Measurements from ENCODE around the gene NMRK2. TPM values are rescaled to one million over a fixed set of nuclear protein-coding genes. Genes with fewer than 3 reads are reported as not detected.

NMRK2 gene
- total and polyA plus RNA-seq, 2 of the 13 experiments (the other 11 are each of a cell fraction or from before 2014, with no cell fraction given) = not detected

- TF ChIP-seq PAXIP1 (CRISPR knock-in tag; conservative IDR thresholded peaks at IDR 0.05) = no peak
- TF ChIP-seq KLF16 (CRISPR knock-in tag; IDR thresholded peaks at IDR 0.05) = peak in 1 of 2 experiments; percentile 55; a peak in 1 of 4 replicates
- TF ChIP-seq ZNF720 (CRISPR knock-in tag; IDR thresholded peaks at IDR 0.05) = no peak
- TF ChIP-seq ZSCAN22 (CRISPR knock-in tag; IDR thresholded peaks at IDR 0.05) = no peak
- TF ChIP-seq PHF8 (CRISPR knock-in tag; IDR thresholded peaks at IDR 0.05) = peak; percentile 80
- TF ChIP-seq BORCS8-MEF2B (CRISPR knock-in tag; IDR thresholded peaks at IDR 0.05) = no peak; the same call in 1 of the 2 replicates
- TF ChIP-seq RFX3 (CRISPR knock-in tag; IDR thresholded peaks at IDR 0.05) = no peak
- TF ChIP-seq IKZF4 (CRISPR knock-in tag; IDR thresholded peaks at IDR 0.05; ENCODE audit: borderline replicate concordance, low read depth, not compliant biosample characterization) = no peak
- peak; percentile 13; the same call in 1 of the 2 replicates for TF ChIP-seq RARA (CRISPR knock-in tag; IDR thresholded peaks at IDR 0.05)
- no peak for TF ChIP-seq ZMYM2 (CRISPR knock-in tag; IDR thresholded peaks at IDR 0.05)
- TF ChIP-seq SETDB1 (CRISPR knock-in tag; IDR thresholded peaks at IDR 0.05; ENCODE audit: borderline replicate concordance) = no peak
- no peak for TF ChIP-seq ESRRA (CRISPR knock-in tag; IDR thresholded peaks at IDR 0.05; ENCODE audit: low read depth)
- TF ChIP-seq ZNF776 (CRISPR knock-in tag; IDR thresholded peaks at IDR 0.05) = no peak
- no peak for TF ChIP-seq E2F1 (CRISPR knock-in tag; IDR thresholded peaks at IDR 0.05)
- no peak for TF ChIP-seq MAFG (CRISPR knock-in tag; IDR thresholded peaks at IDR 0.05)
- no peak for TF ChIP-seq RORA (CRISPR knock-in tag; IDR thresholded peaks at IDR 0.05)
- 0 out of 2 replicates have a peak, but pooled peaks have one; percentile 57 for TF ChIP-seq ZNF510 (CRISPR knock-in tag; IDR thresholded peaks at IDR 0.05; ENCODE audit: low read depth)
- TF ChIP-seq PBX3 (CRISPR knock-in tag; IDR thresholded peaks at IDR 0.05; ENCODE audit: borderline replicate concordance) = no peak
- no peak for TF ChIP-seq ZNF121 (CRISPR knock-in tag; IDR thresholded peaks at IDR 0.05)
- peak; percentile 76 for TF ChIP-seq MIER3 (CRISPR knock-in tag; IDR thresholded peaks at IDR 0.05; ENCODE audit: borderline replicate concordance)
- no peak for TF ChIP-seq SMAD1 (CRISPR knock-in tag; IDR thresholded peaks at IDR 0.05; ENCODE audit: borderline replicate concordance, low read depth)
- TF ChIP-seq EP300 (IDR thresholded peaks at IDR 0.05; ENCODE audit: low read depth in 2 of 2, low read length in 2 of 2) = no peak
- TF ChIP-seq EP300 (CRISPR knock-in tag; IDR thresholded peaks at IDR 0.05; ENCODE audit: borderline replicate concordance) = no peak
- no peak for TF ChIP-seq IRX3 (CRISPR knock-in tag; IDR thresholded peaks at IDR 0.05; ENCODE audit: borderline replicate concordance, low read depth)
- peak; percentile 92 for TF ChIP-seq NFYB (CRISPR knock-in tag; IDR thresholded peaks at IDR 0.05)
Observed at GRCh38 chr19:3970808-3971598, 38.1 kb downstream of the NMRK2 start, which contains the start of gene DAPK3 (continued).
